Spinal cord (tissue), 4 donors: Measurements from ENCODE around the gene IFI6. TPM values are rescaled to one million over a fixed set of nuclear protein-coding genes. Genes with fewer than 3 reads are reported as not detected.

ENCODE experiments used
- polyA plus RNA-seq, 2 donors: library from polyadenylated mRNA; unstranded; fragments of 120-200 nt; gene quantifications; one replicate each; pipeline ENCODE4 v1.2.1, GENCODE V29; 2013; ENCODE audit not compliant: insufficient read length in 2 of 2
- small RNA-seq: library from RNA; depleted of rRNA; stranded (forward); fragments of <200 nt; gene quantifications from one replicate; pipeline ENCODE3, GENCODE V24; 2014; ENCODE audit warnings: low replicate concordance
- total RNA-seq, 2 donors: library from RNA; depleted of rRNA in 1 of 2; stranded (reverse); fragments of 120-200 nt in 1 of 2; fragments of >200 nt in 1 of 2; gene quantifications; one replicate each; pipeline versions ENCODE4 v1.2.3 to v1.2.4, GENCODE V29; 2013 to 2014

IFI6 gene
- total and polyA plus RNA-seq, 4 donors, result 87.6 to 247 (median 115) TPM

Small RNAs within 50 kb of the gene (small RNA-seq; reads per million reads assigned to genes)
- not detected for gene AL031729.1
- gene RNU6-424P, result not detected
- not detected for gene RNU6-949P

Other genes with a start within 250 kb of the IFI6 start
- 10 to 100 TPM; 24.3 to 32.7 TPM for gene WASF2, start 182.0 kb downstream of the IFI6 start, total RNA-seq
- gene WASF2, start 182.0 kb downstream of the IFI6 start, polyA plus RNA-seq, result 10 to 100 TPM; 76.0 to 76.3 TPM
- 10 to 100 TPM; 13.2 to 22.8 TPM for gene AHDC1, start 68.0 kb downstream of the IFI6 start, total RNA-seq
- 10 to 100 TPM; 63.9 to 68.9 TPM for gene AHDC1, start 68.0 kb downstream of the IFI6 start, polyA plus RNA-seq
- gene FGR, start 37.0 kb downstream of the IFI6 start, total RNA-seq, result 1 to 10 TPM; 5.3 to 8.5 TPM
- gene FGR, start 37.0 kb downstream of the IFI6 start, polyA plus RNA-seq, result 1 to 10 TPM; 4.0 to 5.4 TPM
- gene FAM76A, start 53.8 kb upstream of the IFI6 start, total RNA-seq, result 10 to 100 TPM; 11.4 to 22.1 TPM
- gene FAM76A, start 53.8 kb upstream of the IFI6 start, polyA plus RNA-seq, result 10 to 100 TPM; 12.1 to 12.3 TPM
- gene STX12, start 101.0 kb upstream of the IFI6 start, total RNA-seq, result 100 to 1,000 TPM in 1 of 2 donors, 10 to 100 TPM in 1; 74.3 to 139 TPM
- gene STX12, start 101.0 kb upstream of the IFI6 start, polyA plus RNA-seq, result 100 to 1,000 TPM in 1 of 2 donors, 10 to 100 TPM in 1; 92.1 to 121 TPM
- 10 to 100 TPM; 43.8 to 57.5 TPM for gene PPP1R8, start 158.6 kb upstream of the IFI6 start, total RNA-seq
- gene PPP1R8, start 158.6 kb upstream of the IFI6 start, polyA plus RNA-seq, result 10 to 100 TPM; 51.4 to 56.2 TPM
- gene THEMIS2, start 200.4 kb upstream of the IFI6 start, total RNA-seq, result 10 to 100 TPM in 1 of 2 donors, 1 to 10 TPM in 1; 7.4 to 14.6 TPM
- 1 to 10 TPM; 8.8 to 9.4 TPM for gene THEMIS2, start 200.4 kb upstream of the IFI6 start, polyA plus RNA-seq
- 10 to 100 TPM; 64.9 to 65.9 TPM for gene RPA2, start 242.4 kb upstream of the IFI6 start, total RNA-seq
- 10 to 100 TPM; 53.6 to 56.2 TPM for gene RPA2, start 242.4 kb upstream of the IFI6 start, polyA plus RNA-seq